G401 (cell line): Measurements from ENCODE around the gene THRB. TPM values are rescaled to one million over a fixed set of nuclear protein-coding genes. Genes with fewer than 3 reads are reported as not detected.

ENCODE experiments used
- DNase-seq: peaks from one replicate; pipeline ENCODE4 v3.0.0-alpha.2; 2015; ENCODE audit warnings: low spot score
- in situ Hi-C: cut with HindIII; loops from 2 replicates; pipeline ENCODE4 v1.10.0; 2016; ENCODE audit warnings: low sequenced_read_pairs, mixed read lengths
- total RNA-seq: library from RNA; depleted of rRNA; stranded (reverse); fragments of >200 nt; shearing (Covaris generic); gene quantifications from 2 replicates; pipeline ENCODE4 v1.2.3, GENCODE V29; 2014

The THRB gene
- total RNA-seq, 1 experiment from 2014 or later: not detected

DNA sequence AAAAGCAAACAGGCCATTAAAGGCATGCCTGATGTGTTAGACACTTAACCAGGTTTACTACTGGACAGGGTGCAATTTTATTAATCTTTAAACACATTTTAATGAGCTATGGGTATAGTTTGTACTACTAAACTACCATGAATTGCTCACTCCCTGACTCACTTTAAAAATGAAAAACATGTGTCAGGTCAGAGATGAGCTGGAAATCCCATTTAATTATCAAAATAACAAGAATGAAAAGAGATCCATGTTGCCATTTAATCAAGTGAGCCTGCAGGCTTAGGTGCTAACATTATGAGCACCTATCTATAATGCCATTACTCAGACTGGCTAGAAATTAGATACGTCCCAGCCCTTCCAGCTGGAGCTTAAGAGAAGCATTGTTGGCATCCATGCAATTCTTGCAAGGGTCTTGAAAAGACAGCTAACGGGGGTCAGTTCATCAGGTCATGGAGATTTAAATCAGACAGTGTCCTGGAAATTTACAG lies 224.4 kb downstream of the THRB start:
- in situ Hi-C loops: no loop called here
- DNase-seq: no peak

DNA sequence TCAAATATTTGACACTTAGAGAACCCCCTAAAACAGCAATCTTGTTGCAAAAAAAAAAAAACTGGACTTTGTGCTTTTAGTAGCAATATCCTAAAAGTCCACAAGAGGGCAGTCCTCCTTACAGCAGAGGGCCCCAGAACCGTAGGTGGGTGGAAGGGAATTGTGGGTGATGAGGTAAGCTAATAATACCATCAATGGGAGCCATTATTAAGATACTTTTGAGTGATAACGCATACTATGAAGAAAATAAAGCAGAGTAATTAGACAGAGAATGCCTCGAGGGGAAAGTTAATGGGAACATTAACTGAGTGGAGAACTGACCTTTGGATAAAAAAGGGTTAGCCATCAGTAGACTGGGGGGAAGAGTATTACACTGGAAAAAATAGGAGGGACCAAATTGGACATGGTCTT lies 229.9 kb downstream of the THRB start:
- in situ Hi-C loops: no loop called here

DNA sequence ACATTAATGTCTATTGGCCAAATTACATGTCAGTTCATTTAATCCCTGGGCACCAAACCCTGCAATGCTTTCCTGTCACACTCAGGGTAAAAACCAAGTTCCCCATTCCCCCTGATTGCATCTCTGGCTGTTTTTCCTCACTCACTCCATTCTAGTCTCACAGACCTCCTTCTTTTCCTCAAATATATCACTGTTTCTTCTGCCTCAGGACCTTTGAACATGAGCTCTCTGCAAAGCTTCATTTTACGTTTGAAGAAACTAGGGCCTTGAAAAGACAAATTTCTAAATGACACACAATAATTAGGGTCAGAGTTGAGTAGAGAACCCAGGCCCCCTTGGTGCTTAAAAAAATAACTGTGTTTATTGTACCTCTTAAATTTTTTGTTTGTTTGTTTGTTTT lies 230.6 kb downstream of the THRB start:
- DNase-seq: no peak
- in situ Hi-C loops: no loop called here

More for the DNA sequence above, 229.9 kb downstream of the THRB start:
- DNase-seq: no peak

DNA sequence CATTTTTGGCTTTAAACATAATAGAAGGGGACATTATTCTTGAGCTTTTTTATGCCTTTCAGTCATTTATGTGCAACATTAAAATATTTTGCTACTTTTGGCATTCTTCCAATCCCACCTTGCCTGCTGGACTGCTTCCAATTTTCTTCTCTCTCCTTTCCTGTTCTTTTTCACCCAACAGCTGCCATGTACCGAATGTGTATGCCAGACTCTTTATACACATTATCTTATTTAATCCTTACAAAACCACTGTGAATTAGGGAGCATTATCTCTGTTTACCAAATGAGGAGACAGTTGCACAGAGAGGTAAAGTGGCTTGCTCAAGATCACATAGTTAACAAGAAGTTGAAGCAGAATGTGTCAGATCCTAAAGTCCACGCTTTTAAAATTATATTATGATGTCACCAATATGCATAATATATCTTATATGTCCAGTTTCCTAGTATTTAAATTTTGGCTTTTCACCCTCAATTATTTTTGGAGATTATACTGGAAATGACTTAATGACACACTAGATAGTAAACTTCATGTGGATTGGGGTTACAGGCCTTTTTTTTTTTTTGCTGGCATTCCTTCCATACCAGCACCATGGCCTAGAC lies 231.5 kb downstream of the THRB start:
- in situ Hi-C loops: no loop called here
- no peak for DNase-seq

DNA sequence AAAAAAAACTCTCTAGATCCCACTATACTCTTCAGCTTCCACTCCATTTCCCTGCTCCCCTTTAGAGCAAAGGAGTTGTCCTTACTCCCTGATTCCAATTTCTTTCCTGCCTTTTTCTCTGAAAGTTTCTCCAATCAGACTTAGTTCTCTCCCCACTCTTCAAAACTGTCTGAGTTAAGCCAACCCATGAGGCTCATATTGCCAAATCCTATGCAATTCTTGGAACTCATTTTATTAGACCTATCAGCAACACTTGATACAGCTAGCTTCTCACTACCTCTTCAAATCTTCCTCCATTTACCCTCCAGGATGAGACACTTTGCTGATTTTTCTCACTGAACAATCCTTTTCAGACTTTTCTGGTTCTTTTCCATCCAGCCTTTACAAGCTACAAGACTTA lies 233.1 kb downstream of the THRB start:
- DNase-seq: no peak
- in situ Hi-C loops: no loop called here

DNA sequence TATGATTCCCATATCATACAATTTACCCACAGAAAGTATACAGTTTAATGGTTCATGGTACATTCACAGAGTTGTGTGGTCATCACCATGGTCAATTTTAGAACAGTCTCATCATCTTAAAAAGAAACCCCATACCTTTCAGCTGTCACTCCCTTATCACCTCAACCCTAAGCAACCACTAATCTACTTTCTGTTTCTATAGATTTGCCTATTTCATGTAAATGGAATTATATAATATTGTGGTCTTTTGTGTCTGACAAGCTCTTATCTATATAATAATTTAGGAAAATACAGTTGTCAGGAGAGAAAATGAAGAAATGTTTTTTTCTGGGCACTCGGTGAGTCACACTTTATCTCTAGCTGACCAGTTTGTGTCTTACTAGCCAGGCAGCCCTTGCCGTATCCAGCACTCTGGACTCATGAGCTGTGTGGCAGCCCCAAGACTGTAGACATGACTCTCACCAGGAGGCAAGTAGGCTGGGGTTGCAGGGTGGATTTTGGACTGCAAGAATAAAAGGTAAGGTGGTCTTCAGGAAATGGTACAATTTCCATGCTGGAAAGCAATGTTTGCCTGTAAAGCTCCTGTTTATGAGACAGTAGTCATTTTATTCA lies 234.6 kb downstream of the THRB start:
- no peak for DNase-seq
- in situ Hi-C loops: no loop called here

DNA sequence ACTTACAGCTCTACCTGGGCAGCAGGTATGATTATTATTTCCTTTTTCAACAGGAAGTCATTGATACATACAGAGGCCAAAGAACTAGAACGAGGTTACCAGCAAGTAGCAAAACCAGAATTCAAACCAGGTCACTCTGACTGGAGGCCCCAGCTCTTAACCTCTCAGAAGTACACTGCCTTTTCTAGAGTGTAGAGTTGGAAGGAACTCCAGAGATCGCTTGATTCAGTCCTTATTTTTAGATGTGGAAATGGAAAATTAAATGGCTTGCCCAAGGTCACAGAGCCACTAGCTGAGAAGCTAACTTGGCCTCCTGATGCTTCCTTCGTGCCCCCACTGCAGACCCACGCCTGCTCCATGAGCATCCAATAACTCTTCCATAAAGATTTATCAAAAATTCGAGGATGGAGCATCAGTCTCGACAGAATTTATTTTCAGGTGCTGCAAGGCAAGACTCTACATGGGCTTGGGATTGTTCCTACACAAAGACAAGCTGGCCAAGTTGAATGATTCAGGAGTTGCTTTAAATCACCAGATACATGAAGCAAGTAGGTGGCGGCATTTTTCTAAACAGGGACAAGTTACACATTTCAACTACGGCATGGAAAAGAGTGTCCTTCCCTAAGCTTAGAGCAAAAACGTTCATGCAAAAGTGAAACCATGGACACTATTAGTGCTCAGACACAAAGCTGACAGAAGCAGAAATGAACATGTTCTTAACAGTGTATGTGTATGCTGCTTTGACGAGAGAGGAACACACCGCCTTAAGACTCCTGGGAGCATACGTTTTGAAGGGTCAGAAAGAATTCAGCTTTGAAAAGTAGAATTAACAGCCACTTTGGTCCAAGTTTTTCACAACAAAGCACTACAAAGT lies 235.7 kb downstream of the THRB start:
- in situ Hi-C loops: no loop called here

DNA sequence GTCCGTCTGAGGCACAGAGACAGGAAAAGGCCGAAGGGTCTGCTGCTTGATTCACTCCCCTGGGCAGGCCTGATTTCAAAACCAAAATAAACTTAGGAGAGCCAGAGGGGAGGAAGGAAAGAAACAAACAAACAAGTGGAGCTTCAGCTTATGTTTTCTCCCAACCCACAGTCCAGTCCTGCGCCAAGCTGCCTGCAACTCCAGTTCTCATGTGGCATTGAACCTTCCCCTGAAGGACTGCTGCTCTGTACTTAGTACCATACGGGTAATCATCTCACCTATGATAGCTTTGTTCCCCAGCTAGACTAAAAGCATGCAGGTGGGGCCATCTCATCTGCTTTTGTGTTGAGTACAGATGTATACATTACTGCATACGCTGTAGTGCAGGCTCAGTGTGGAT lies 236.4 kb downstream of the THRB start:
- in situ Hi-C loops: no loop called here
- DNase-seq: no peak

More for the DNA sequence above, 235.7 kb downstream of the THRB start:
- DNase-seq: no peak

DNA sequence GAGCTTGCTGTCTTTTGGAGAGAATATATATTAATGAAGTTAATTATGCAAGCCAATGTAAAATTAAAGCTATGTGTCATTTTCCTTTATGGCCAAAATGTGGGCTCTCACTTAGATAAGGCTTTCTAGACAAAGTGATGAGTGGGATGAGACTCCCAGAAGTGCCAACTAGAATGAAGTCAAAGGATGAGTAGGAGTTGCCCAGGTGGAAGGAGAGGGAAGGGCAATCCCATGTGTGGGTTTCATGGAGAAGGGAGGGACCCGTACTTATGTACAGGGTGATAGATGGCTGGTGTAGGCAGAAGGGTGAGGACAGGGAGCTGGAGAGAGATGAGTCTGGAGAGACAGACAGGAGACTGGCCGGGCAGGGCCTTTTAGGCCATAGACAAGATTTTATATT lies 239.2 kb downstream of the THRB start:
- no peak for DNase-seq
- in situ Hi-C loops: no loop called here

DNA sequence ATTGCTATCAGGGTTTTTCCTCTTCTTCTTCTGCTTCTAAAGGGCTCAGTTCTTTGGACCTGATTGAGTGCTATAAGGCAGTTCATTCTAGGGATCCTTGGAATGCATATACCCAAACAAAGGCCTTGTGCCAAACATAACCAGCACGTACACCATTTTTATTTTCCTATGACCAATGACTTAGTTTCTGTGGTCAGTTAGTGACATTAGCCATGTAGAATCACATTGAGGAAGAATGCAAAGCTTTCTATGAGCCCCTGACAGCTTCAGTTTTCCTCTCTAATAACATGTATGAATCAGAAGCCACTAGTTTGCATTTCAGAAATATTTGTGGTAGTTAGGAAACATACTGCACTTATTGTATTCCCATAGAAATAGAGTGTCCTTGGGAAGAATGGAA lies 240.0 kb downstream of the THRB start:
- in situ Hi-C loops: no loop called here
- DNase-seq: no peak

DNA sequence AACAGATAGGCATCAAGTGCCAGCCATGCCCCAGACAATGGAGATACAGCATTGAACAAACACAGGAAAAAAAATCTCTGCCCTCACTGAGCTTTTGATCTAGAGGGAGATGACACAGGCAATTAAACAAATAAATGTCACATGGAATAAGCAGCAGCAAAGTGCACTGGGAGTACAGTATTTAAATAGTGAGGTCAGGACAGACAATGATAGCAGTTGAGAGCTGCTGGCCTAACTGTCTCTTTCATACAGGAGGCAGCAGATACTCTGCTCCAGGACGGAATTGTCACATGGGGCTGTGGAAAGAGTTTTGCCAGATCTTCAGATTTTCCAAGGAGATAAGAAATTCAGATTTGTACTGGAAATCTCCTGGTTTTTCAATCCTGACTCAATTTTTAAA lies 241.3 kb downstream of the THRB start:
- in situ Hi-C loops: no loop called here
- no peak for DNase-seq

DNA sequence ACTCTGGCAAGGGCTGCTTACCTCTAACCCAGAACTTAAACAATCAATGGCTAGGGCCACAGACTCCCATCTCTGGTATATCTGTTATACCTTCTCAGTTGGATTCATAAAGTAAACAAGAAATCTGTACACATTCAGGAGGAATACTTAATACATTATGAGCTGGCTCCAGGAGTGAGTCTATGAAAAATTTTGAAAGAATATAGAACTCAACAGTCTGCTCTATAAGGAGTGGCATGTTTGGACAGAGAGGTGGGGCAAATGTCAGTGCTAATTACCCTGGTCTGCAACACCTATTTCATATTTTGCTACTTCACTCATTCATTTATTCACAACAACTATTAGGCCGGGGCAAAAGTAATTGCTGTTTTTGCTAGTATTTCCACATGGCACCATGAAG lies 245.1 kb downstream of the THRB start:
- DNase-seq: no peak
- in situ Hi-C loops: no loop called here

DNA sequence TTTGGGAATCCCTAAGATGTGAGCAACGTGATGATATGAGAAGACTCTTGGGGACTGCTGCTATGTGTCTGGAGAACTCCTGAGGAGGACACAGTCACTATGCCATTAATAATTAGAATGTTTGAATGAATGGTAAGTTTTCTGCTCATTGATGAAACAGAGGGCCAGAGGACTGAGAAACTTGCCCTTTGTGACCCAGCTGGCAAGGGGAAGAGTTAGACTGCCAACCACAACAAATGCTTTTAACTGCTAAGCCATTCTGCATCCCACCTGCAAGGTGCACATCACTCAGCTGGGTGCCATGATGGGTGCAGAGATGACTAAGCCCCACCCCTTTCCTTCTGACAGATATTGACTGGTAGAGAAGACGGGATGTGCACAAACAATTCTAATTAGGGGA lies 249.6 kb downstream of the THRB start:
- in situ Hi-C loops: no loop called here
- no peak for DNase-seq

DNA sequence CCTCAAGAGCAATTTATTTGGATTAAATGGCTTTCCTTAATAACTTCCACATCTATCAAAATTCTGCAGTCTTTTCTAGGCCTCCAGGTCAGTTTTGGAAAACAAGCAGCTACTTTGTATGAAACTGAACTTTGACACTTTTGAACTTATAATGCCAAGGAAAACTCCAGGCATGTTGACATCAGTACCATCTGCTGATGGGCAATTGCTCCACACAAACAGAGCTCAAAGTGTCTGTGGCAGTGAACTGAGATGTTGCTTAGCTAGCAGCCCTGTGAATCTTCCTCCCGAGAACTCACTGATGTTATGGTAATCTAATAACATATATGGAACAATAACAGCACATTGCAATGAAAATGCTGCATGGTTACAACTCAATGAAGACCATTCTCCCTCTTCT lies 250.2 kb downstream of the THRB start:
- in situ Hi-C loops: no loop called here
- no peak for DNase-seq

DNA sequence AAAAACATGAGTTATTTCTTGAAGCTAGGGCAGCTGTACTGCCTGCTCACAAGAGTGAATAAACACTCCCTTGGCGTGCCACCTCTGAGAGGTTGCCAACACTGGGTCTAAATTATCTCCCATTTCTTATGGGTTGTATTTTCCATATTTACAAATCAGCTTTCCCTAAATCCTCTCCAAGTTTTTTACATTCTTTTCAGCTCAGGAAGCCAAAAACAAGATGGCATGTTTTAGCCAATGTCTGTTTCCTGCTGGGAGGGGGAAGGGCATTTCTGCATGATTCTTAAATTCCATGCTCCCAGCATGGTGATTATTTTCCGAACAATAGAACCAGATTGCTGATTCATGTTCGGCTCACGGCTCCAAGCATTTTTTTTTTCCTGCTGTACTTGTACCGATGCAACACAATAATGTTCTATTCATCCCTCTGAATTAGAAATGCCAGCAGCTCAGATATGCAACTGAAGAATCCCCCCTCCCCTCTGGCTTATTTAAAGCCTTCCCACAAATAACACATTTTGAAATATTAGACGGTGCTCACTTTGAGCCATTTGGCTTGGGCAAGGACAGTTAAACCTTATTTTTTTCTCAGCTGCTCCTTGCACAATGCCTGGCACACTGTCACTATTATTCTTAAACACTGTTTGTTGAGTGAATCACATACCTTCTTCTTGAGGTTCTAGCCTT lies 252.5 kb downstream of the THRB start:
- DNase-seq: no peak
- in situ Hi-C loops: no loop called here

DNA sequence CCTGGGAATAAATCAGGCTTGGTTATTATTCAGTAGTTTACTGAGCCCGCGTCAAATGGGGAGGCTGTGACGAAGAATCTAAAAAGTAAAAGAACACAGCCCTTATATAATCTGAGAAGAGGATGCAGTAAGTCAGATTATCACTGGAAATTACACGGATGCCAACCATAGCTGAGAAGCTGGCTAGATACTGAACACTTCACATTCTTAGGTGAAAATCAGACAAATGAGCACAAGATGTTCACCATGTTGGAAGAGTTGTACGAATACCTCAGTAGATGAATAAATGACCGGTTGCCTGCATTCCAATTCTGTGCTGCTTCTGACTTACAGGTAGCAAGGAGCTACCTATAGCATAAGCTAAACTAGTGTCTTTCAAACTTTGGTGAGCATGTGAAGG lies 254.3 kb downstream of the THRB start:
- DNase-seq: no peak
- in situ Hi-C loops: no loop called here

DNA sequence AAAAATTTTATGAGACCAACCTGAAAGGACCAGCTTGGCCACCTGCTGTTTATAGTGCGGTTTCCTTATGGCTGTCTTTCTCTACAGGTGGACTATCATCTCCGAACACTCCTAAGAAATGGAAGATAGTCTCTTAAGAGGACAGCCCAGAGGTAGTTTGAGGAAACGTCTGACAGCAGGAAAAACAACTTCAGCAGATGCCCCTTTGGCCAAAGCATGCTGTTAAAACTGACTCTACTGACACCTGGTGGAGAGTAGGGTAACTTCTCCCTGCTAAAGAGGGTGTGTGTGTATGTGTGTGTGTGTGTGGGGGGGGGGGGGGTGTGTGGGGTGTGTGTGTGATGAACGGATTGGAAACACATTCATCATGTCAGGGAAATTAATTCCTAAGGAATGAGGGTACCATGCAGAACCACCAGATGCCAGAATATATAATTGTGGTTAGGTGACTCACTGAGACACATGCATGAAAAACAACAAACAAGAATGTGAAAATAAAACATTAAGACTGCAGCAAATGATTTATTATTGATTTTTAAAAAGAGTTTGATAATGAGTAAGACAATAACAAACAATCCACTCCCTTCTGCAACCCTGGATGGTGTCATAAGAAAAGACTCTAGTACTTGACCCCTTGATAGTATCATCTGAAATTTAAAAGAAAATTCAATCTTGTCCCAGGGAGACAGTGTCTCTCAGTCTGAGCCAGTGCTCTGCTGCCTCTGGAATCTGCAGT lies 256.5 kb downstream of the THRB start:
- in situ Hi-C loops: no loop called here
- peak; percentile 57 for DNase-seq

DNA sequence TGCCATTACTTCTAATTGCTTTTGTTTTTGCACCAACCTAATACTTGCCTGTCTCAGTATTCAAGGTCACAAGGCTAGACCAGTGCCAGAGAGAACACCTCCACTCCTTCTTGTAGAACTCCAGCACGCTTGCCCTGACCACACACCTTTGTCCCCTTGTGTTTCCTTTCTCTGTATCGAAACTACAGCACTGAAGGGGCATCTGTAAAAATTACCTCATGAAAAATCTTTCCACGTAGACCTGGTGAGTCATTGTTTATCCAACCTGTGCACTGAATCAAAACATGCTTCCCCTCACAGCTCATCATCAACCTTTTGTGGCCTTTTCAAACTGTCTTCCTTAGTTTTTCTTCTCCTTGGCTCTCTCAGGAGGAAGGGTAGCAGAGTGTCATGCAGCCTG lies 259.5 kb downstream of the THRB start:
- in situ Hi-C loops: no loop called here
- DNase-seq: no peak

DNA sequence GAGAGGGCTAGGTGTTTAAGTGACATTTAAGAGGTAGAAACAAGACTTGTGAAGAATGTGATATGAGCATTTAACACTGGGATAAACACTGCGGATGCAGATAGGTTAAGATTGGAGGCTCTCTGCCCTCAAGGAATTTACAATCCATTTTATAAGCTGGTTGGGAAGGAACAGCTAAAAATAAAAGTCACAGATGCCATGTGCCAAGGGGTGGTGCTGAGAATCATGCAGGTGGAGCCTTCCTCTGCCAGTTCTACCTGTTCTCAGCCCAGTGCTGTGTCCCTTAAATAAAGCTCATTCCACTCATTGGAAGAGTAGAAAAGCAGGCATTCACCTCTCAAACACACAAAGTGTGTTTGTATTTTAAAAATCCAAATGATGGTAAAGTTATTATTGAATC lies 261.9 kb downstream of the THRB start:
- in situ Hi-C loops: no loop called here
- DNase-seq: no peak
